Suppressor macrophage treated with lipopolysaccharide for 1 hour (primary cell): ENCODE results near the gene ACOT12.
"Not testable (repeated sequence)": the region's sequence is repeated elsewhere in the genome, so short reads cannot be mapped to it uniquely, and the experiment has no call there.

Experiments used
- DNase-seq, 3 donors: peaks; one replicate each; pipeline ENCODE4 v3.0.0-alpha.2; 2020 to 2022

Gene ACOT12

DNA sequence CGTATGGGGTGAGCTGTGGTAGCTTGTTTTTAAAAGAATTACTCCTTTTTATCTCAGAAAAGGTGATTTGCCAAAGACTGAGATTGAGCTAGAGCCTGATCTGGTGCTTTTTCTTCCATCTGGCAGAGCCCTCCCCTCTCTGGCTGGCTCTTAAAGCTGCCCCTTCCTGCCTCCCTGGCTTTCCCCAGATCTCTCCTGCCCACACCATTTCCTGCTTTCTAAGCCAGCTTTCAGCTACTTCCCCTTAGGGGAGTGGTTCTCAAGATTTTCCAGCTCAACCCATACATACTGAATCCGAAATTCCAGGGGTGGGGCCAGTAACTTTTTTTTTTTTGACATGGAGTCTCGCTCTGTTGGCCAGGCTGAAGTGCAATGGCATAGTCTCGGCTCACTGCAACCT is 4.8 kb upstream of the ACOT12 start:
- peak; percentile 62 to 78 (median 69) for DNase-seq

DNA sequence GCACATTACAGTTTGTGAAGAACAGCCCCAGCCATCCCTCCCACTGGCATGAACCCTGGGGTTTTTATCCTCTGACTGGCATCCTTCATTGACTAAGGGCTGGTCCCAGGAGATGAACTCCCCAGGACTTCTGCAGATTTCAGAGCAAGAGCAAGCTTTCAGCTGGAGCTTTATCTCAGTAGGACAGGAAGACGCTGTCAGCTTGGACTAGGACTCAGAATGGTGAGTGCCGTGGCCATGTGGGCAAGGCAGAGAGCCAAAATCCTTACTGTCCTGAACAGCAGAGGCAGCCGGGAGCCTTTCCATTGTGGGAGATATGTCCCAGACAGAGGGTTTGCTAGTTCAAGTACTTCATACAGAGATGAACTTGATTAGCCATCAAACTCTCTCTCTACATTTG is 3.2 kb upstream of the ACOT12 start:
- no peak for DNase-seq

DNA sequence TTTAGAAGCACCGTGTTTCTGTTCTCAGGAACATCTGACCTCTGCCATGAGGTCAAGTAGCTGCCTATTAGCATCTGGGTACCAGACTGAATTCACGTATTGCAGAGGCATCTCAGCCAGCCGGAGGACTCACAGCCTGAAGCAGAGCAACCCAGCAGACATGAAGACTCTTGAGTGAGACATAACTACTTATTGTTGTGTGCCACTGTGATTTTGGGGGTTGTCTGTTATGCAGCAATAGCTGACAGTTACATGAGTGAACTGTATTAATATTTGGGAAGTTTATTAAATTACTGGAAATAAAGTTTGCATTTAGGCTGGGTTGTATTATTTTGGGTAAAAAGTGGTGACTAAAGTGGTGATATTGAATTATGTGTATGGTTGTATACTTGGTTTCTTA is 1.3 kb upstream of the ACOT12 start:
- DNase-seq, result no peak

GRCh38 chr5:81393430-81393782 is 528 bp downstream of the ACOT12 start:
- DNase-seq, result no peak

DNA sequence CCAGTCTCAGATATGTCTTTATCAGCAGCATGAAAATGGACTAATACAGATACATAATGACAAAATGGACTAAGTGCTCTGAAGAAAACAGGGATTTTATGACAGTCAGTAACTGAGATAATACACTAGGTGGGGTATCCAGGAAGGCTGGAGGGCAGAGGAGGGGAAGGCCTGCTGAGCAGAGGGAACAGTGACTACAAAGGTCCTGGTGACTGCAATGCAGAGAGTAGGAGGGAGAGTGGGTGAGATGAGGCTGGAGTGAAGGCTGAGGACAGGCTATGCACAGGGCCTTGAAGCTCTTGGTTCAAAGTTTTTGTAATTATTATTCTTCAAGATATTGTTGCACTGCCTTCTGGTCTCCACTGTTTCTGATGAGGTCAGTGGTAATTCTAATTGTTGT is 4.9 kb downstream of the ACOT12 start:
- peak; percentile 28 to 48 (median 29) for DNase-seq

- no peak for DNase-seq
Observed at GRCh38 chr5:81388169-81388568, 5.8 kb downstream of the ACOT12 start.

DNA sequence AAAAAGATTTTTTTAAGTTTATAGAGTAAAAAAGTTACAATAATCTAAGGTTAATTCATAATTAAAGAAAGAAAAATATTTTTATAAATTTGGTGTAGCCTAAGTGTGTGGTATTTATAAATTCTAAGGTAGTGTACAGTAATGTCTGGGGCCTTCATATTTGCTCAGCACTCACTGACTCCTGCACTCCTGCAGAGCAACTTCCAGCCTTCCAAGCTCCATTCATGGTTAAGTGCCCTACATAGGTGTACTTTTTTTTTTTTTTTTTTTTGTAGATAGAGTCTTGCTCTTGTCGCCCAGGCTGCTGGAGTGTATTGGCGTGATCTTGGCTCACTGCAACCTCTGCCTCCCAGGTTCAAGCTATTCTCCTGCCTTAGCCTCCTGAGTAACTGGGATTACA is 10.1 kb downstream of the ACOT12 start:
- no peak for DNase-seq

- no peak for DNase-seq
Observed at GRCh38 chr5:81371354-81371876, 22.5 kb downstream of the ACOT12 start.

DNA sequence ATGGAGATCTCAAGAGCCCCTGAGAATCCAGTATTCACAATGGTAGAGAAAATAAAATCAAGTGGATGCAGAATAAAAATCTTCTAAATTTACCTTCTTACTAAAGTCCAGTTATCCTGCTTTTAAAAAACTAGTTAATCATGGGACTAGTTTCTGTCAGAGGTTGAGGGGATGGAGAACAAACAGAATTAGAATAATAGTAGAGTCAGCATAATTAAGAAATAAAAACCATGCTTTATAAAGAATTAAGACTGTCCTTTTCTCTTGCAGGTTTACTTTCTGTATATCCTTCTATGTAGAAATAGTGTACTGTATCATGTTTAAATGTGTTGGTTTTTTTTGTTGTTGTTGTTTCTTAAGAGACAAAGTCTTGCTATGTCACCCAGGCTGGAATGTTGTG is 23.0 kb downstream of the ACOT12 start:
- DNase-seq, result no peak

- no peak for DNase-seq
Observed at GRCh38 chr5:81365541-81365940, 28.4 kb downstream of the ACOT12 start.

DNA sequence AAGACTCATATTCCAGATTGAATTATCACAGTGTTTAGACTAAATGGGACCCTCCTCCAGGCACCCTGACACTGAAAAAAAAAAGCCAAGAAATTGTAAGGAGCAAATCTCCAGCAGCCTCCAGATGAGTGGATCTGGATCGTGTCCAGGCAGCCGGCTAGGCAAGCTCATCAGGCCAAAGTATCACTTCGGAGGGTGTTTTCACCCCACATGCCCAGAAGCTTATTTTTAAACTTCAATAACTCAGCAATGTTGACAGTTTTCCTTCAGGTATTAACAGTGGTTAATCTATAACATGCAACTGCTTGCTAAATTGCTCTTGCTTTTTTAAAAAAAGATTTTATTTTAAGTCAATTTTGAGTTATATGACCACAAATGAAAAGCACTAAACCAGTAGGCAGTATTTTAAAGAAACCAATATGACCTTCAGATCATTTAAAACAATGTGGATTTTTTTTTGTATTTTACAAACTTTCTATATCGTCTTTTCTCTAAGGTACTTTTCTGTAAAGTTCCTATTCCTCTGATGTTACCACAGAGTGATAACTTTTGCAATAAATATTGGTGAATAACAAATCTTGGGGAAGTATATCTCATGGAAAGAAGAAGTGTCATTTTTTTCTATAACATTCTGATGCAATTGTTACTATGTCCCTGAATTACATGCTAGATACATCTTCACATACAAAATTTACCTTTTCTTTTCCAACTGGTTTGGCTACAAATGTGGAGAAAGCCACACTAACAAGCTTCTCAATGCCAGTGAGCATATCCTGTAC is 30.7 kb downstream of the ACOT12 start:
- peak; percentile 9 to 78 (median 75) for DNase-seq

DNA sequence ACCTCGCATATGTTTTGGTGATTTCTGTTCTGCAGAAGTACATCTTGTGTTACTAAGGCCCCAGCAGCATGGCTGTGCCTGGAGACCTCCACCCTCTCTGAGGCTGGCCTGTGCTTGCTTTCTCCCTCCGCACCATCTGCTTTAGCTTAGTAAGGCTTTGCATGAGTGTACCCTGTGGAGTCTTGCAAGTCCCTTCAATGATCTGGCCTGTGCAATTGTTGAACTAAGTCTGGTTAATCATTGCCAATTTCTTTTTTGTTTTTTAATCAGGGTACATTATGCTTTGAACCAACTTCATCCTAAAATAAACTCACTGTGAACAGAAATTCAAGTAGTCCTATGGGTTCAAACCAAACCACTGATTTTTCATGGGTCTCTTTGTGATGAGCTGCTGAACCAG is 32.3 kb downstream of the ACOT12 start:
- no peak for DNase-seq

DNA sequence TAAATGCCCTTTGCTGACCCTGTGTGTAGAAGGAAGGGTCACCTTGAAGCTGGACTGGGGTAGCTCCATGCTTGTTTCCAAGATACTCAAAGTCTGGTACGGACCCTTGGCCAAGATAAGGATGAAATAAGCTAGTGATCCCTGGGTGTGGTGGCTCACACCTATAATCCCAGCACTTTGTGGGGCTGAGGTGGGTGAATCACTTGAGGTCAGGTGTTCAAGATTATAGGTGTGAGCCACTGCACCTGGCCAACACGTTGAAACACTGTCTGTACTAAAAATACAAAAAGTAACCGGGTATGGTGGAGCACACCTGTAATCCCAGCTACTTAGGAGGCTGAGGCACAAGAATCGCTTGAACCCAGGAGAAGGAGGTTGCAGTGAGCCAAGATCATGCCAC is 33.3 kb downstream of the ACOT12 start:
- no peak for DNase-seq

GRCh38 chr5:81359881-81360280 is 34.1 kb downstream of the ACOT12 start:
- DNase-seq, result no peak

GRCh38 chr5:81359108-81359507 is 34.8 kb downstream of the ACOT12 start:
- no peak for DNase-seq

- no peak for DNase-seq
Observed at GRCh38 chr5:81355291-81356251, 38.4 kb downstream of the ACOT12 start.

DNA sequence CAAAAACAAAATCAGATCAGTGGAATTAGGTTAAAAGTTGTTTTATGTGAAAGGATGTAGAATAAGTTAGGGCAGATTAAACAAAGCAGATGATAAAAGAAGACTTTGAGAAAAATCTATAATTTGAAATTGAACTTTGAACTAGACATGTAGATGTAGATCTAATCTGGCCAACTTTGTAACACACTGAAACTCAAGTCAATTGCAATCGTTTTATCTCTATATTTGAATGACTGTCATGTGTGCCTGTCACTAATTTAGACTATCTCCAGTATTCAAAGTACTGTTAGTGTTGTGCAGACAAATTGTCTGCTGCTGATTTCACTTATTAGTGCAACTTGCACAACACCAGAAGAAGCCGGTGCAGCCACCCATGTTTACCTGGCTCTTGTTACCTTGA is 39.8 kb downstream of the ACOT12 start:
- DNase-seq, result no peak

DNA sequence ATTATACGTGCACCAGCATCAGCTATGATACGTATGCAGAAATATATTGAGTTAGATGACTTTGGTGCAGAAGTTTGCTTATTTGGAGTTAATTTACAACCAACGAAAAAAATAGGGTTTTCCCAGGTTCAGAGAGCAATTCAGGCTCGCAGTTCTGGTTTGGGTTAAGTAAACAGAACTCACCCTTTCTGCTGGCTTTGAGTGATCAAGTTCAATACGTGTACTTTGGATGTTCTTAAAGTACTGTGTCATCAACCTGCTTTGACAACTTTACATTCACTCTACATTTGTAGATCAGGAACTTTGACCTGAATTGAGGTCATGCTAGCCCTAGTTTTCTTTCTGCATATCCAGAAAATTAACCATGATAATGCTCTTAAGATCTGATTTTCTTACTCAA is 40.7 kb downstream of the ACOT12 start:
- DNase-seq, result peak in 1 of 3 donors; percentile 4

- DNase-seq, result no peak
Observed at GRCh38 chr5:81350507-81350906, 43.4 kb downstream of the ACOT12 start.

- DNase-seq, result no peak
Observed at GRCh38 chr5:81349161-81349560, 44.8 kb downstream of the ACOT12 start.

GRCh38 chr5:81345411-81346003 is 48.4 kb downstream of the ACOT12 start:
- no peak for DNase-seq

DNA sequence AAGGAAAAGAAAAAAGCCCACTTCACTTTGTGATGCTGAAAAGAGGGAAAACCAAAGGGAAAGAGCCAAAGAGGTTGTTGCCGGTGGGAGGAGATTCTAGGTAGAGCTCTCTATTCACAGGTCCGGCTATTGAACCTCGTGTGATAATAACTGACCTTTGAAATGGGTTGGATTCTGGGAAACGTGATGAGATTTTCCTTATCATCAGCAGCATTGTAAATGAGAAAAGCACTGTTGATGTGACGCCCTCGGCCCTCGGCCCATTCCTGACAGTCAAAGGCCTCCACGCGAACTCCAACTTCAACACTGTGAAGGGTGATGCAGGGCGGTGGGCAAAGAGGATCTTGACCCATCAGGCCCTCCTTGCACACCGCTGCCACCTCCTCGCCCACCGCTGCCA is 49.2 kb downstream of the ACOT12 start:
- no peak for DNase-seq

DNA sequence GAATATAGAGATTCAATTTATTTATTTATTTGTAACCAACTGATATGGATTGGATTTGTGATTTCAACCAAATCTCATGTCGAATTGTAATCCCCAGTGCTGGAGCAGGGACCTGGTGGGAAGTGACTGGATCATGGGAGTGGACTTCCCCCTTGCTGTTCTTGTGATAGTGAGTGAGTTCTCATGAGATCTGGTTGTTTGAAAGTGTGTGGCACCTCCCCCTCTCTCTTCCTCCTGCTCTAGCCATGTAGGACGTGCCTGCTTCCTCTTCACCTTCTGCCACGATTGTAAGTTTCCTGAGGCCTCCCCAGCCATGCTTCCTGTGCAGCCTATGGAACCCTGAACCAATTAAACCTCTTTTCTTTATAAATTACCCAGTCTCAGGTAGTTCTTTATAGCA is 55.7 kb downstream of the ACOT12 start:
- not testable (repeated sequence) for DNase-seq
